Heart left ventricle (tissue), 13 donors: Measurements from ENCODE around the gene NOTCH2.

Experiments used
- CTCF ChIP-seq, 12 donors: fragments of 200-600 bp; sonication (generic) in 4 of 12; IDR thresholded peaks; one replicate each; pipeline versions ENCODE4 v1.5.0 to v1.8.0; 2018 to 2022; ENCODE audit warnings: antibody characterized with exemption in 12 of 12, mild to moderate bottlenecking in 5 of 12
- POLR2A ChIP-seq, 2 donors: fragments of 450-650 bp; IDR thresholded peaks; one replicate each; pipeline ENCODE4 v1.6.1; 2017; ENCODE audit warnings: antibody characterized with exemption in 2 of 2, mild to moderate bottlenecking in 2 of 2, moderate library complexity in 2 of 2
- donor health status: ischemic (EF 13 %, LVEDD 7.1; RV severe dilation, severe dysfunction).
- donor health status: DM: no; HTN: yes; CAD: no.
- donor health status: DM: no; HTN: no; CAD: no.
- donor health status: ischemic (EF 25% LVEDD 6.9; RV normal size, moderate dysfunction).
- donor health status: ischemic (EF 25% LVEDD 5.7; RV mildly dilated, moderate dysfunction).
- donor health status: ischemic (EF 35%, LVEDD 5.7; RV mildly dilated, moderate dysfunction).
- donor health status: nonischemic (EF 11% LVEDD 7.7; RV severe dilation, severe dysfunction).
- donor health status: DM: yes; HTN: yes; CAD: no.
- donor health status: PGD.
- donor health status: ischemic (EF 29% LVEDD 5.4; RV normal size, mild dysfunction).
- donor health status: nonischemic (EF 23%, LVEDD 6.1; RV moderate dilation, normal function).

- TF ChIP-seq CTCF (IDR thresholded peaks at IDR 0.05) (no peak), POLR2A (IDR thresholded peaks at IDR 0.05) (no peak)
Observed at GRCh38 chr1:119902775-119903442, 166.6 kb downstream of the NOTCH2 start.
